HG03354 (cell line): ENCODE data around the gene CASP12.
"Not testable (repeated sequence)": the region's sequence is repeated elsewhere in the genome, so short reads cannot be mapped to it uniquely, and the experiment has no call there.

ENCODE experiments used
- ATAC-seq: cut with Tn5 transposase; IDR thresholded peaks from one replicate; pipeline ENCODE4 v1.9.1; 2021; ENCODE audit warnings: mild to moderate bottlenecking; ENCODE audit not compliant: unreplicated experiment, poor library complexity, severe bottlenecking

Gene CASP12

DNA sequence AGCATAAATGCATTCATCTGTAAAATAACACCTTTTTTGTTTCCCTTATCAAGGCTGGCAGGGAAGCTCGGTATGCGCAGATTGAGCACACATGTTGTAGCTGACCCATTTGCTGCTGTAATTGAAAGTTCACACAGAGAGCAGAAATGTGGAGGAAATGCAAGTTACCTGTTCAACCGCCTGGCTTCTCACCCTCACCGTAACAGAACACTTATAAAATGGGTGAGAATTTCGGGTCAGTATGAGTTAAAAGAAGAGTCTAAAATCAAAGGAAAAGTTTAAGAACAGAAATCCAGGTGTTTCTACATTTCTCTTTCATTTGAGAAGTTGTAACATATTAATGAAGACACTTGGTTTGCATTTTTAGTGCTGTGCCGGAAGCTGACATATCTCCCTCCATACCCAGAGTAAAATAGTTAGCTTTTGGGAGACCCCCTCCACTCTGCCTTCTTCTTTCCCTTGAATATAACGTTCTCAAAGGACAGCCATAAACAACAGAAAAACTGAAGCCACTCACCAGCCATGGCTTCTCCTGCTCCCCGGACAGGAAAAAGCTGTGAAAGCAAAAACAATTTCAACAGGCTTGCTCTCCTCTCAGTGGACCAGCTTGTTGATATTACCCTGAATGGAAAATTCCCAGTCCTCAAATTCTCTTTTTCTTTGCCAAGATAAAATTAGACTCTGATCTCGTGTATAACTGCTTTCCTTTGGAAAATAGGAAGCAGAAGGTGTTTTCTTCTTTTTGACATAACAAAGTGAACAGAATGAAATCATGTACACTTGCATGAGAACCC is at the start of gene CASP12:
Gene CASP12 (minus strand): TSS at position 570 of the 794 bp plus-strand sequence.
- ATAC-seq = peak; percentile 50

DNA sequence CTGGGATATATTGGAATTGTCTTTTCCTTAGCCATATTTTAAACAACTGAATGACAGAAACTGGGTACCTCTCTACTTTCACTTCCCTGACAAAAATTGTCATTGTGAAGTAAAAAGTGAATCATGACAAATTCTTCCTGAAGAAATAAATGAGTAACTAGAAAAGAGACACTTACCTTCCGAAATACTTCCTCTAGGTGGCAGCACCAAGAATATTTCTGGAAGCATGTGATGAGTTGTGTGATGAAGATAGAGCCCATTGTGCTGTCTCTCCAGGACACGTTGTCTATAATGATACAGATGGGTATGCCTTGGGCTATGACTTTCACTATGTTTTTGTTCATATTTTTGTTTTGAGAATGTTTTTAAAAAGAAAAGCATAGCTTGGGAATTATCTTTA is 48.6 kb upstream of the CASP12 start:
- peak; percentile 97 for ATAC-seq

DNA sequence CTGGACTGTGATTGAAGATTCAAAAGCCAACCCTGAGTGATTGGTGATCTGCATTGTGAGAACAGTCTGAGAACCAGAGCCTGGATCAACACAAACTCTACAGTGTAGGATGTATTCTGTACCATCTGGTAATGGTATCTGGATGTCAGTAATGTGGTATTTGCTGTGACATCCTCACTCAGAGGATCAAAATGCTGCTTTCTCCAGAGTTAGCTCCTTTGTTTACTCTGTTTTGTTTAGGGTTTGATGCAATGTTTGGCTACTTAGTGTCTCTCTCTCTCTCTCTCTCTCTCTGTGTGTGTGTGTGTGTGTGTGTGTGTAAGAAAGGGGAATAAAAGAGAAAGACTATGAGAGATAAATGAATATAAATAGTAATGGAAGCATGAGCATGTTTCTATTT is 45.8 kb upstream of the CASP12 start:
- ATAC-seq = no peak

DNA sequence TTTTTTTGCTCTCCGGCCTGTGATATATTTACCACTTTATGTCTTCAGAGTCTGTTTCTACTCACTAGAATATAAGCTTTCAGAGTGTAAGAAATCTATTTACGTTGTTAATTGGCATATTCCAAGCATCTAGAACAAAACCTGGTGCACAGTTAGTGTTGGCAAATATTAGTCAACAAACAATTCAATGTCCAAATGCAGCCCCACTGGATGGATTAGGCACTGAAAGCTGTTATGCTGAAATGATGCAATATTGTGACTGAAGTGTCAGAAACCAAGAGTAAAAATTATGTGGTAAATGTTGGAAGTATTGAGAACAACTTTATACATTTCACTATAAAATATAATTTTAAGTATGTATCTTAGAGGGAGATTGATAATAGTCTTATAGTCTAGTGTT is 45.3 kb upstream of the CASP12 start:
- no peak for ATAC-seq

DNA sequence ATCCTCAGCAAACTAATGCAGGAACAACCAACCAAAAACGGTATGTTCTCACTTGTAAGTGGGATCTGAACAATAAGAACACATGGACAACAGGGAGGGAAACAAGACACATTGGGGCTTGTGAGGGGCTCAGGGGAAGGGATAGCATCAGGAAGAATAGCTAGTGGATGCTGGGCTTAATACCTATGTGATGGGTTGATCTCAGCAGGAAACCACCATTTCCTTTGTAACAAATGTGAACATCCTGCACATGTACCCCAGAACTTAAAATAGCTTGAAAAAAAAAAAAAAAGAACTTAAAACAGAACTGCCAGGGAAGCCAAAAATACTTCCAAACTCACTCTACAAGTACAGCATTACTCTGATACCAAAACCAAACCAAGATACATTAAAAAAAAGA is 36.3 kb upstream of the CASP12 start:
- ATAC-seq = no peak

DNA sequence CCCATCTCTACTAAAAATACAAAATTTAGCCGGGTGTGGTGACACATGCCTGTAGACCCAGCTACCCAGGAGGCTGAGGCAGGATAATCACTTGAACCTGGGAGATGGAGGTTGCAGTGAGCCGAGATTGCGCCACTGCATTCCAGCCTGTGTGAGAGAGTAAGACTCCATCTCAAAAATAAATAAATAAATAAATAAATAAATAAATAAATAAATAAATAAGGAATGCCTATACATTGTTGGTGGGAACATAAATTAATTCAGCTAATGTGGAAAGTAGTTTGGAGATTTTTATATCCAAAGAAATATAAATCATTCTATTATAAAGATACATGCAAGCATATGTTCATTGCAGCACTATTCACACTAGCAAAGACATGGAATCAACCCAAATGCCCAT is 35.8 kb upstream of the CASP12 start:
- ATAC-seq = not testable (repeated sequence)

DNA sequence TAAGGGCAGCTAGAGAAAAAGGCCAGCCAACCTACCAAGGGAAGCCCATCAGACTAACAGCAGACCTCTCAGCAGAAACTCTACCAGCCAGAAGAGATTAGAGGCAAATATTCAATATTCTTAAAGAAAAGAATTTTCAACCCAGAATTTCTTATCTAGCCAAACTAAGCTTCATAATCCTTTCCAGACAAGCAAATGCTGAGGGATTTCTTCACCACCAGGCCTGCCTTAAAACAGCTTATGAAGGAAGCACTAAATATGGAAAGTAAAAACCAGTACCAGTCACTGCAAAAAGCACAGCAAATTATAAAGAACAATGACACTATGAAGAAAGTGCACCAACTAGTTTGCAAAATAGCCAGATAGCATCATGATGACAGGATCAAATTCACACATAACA is 30.6 kb upstream of the CASP12 start:
- ATAC-seq = no peak

DNA sequence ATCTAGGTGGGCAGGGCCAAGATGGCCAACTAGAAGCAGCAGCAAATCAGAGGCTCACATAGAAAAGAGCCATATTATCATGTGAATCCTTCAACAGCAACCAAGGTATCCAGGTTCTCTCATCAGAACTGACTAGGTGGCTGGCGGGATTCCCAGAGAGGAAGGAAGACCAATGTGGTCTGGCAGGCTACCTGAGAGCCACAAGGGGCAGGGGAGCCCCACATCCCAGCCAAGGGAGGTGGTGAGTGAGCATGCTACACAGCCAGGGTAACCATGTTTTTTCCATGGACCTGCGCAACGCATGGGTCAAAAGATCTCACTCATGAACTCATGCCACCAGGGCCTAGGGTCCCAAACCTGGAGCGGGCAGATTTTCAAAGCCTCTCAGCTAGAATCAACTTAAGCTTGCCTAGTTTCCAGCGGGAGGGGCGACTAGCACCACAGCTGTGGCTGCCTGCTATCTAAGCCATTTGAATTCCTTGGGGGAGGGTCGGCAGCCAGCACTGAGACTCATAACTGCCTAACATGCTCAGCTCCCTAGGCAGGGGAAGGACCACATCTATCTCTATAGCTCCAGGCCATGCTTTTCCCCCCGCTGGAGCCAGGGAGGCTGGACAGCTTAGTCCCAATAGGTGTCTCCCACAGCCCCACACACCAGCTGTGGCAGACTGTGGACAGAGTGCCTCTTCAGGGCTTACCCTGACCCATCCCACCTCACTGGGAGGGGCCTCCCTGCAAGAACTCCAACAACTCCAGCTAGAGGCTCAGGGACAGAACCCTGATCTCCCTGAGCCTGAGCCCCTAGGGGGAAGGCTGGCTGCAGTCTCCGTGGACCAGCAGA is 28.7 kb upstream of the CASP12 start:
- ATAC-seq = no peak

DNA sequence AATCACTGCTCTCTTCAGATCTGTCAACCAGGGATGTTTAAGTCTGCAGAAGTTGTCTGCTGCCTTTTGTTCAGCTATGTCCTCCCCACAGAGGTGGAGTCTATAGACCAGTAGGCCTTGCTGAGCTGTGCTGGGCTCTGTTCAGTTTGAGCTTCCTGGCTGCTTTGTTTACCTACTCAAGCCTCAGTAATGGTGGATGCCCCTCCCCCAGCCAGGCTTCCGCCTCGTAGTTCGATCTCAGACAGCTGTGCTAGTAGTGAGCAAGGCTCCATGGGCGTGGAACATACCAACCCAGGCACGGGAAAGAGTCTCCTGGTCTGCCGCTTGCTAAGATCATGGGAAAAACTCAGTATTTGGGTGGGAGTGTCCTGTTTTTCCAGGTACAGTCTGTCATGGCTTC is 27.6 kb upstream of the CASP12 start:
- no peak for ATAC-seq

DNA sequence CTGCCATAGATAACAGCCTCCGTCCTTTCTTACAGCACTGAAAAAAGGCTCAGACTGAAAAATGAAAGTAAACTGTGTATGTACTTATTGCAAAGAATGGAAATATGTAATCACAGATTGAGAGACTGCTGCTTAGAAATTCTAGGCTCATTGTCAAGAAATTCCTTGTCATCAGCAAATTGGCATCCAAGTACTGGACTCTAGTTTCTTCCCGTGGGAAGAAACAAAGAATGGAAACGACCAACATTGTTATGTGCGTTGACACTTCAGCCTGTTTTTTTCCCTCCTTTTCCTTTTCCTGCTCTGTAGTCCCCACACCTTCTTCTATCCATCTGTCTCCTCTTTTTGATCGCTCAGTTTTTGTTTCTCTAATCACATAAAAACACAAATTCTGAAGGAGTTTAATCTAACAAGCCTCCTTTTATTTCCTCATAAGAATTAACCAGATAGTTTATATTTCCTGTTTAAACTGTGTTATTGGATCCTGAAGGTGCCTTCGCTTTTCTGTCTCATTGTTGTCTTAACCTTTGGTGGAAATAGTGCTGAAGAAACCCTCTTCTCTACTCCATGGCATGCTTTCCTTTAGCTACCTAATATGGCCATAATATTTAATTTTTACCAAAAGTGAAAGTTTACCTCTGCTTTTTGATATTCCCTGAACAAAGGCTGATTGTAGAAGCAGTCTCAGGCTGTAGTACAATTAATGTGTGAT is 20.0 kb upstream of the CASP12 start:
- ATAC-seq = no peak

DNA sequence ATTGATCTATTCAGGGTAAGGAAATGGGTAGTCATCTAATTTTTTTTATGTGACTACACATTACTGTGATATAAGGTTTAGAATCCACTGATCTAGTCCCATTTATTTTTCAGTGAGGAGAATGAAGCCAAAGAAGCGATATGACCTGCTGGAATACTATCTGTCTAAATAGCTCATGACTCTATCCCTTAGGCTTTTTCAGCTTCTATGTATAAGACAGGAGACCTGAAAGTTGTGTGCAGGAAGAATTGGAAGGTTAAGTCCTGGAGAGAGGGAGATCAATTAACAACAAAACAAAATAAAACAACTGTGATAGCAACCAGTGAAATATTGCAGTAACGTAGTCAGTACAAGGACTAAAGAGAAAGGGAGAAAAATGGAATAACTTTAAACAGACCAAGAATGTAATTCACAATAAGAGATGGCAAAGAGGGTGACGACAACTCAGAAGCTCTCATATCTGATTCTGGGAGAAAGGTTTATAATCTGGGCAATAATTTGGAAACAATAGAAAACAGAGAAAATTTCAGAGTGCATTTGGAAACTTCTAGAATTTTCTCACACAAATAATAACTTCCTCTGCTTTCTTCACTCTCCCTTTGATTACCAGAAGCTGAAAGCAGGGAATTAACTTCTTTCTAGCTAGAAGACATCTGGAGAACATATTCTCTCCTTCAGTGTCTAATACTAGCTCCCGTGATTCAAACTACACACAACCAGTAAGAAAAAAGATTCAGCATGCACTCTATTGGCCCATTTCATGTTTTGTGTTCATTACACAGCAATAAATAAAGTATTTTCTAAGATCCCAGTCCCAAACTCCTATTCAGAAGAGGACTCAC is 19.2 kb upstream of the CASP12 start:
- no peak for ATAC-seq

DNA sequence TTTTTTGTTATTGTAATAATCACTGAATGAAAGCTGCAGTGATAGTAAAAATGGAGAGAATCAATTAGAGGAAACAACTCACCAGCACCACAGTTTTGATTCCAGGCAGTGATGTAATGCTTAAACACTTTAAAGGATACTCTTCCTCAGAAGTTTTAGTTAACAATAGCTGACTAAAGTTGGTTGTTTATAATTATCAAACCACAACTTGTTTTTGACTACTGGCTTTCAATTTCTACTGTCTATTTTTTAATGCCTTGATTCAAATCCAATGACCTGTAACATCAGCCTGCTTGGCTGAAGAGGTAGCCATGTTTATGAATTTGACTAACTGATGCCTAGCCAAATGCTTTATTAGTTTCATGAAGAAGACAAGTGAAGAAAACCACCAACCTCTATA is 18.2 kb upstream of the CASP12 start:
- ATAC-seq = no peak

DNA sequence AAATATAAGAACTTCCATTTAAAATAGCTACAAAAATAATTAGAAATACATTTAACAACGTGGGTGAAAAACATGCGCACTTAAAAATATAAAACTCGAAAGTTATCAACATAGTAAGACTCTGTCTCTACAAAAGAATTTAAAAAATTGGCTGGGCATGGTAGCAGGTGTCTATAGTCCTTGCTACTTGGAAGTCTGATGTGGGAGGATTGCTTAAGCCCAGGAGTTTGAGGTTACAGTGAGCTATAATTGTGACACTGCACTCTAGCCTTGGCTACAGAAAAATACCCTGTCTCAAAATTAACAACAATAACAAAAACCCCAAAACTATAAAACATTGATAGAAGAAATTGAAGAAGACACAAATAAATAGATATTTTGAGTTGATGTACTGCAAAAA is 13.8 kb upstream of the CASP12 start:
- no peak for ATAC-seq

DNA sequence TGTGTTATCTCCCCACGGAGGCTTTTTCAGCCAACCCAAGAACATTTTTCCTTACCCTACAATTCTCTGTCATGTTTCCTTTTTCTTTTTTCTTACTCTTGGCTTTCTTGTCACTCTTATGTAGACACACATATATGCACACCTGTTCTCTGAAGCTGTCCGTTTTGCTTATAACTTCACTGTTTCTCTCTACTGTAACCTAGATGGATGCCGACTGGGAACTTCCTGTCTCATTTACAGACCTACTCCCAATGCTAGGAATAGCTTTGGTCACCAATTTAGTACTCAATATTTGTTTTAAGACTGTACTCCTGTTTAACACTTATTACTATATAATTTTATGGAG is 9.9 kb upstream of the CASP12 start:
- ATAC-seq = no peak

DNA sequence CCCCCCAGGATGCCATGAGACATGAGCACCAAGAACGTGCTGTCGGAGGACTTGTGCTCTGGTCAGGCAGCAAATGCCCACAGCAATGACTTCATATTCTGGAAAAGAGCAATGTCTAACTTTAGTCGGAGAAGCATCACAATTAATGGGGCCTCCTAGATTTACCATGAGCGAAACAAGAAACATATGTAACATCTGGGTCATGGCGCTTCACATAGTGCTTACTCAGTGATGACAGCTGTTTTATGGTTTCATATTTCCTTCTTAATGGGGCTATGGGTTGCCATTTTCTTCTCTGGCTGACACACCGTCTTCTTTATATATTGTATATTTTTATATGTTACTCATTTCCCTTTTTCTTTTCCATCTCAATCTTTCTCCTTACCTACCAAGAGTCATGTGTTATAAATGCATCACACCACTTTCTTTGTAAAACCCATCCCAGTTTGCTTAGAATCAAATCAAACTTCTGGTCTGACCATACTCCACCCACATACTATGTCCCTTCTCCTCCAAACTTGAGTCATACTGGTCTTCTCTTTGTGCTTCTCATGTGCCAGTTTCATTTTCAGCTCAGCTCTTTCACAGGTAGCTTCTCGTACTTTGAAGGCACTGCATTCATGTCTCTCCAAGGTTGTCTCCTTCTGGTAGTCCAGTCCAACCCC is 9.4 kb upstream of the CASP12 start:
- no peak for ATAC-seq

DNA sequence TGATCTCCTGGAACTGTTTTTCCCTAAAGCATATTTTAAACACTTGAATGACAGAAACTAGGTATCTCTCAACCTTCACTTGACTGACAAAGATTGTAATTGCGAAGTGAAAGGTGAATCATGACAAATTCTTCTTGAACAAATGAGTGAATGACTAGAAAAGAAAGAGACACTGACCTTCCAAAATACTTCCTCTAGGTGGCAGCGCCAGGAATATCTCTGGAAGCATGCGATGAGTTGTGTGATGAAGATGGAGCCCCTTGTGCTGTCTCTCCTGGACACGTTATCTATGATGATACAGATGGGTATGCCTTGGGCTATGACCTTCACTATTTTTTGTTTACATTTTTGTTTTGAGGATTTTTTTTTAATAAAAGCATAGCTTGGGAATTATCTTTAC is 7.0 kb upstream of the CASP12 start:
- no peak for ATAC-seq

DNA sequence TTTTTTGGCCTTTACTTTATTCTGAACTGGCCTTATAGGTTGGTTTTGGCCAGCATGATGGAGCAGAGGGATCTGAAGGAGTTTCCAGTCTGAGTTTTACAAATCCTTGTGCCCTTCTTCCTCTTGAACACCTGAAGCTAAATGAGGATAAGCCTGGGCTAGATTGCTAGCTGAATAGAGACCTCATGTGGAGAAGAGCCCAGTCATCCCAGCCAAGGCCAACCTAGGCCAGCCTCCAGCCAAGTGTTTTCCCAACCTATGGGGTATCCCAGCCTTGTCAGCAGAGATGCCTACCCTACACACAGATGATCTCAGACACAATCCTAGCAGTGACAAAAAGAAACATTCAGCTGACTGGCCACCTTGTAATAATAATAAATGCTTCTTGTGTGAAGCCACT is 966 bp upstream of the CASP12 start:
- no peak for ATAC-seq

DNA sequence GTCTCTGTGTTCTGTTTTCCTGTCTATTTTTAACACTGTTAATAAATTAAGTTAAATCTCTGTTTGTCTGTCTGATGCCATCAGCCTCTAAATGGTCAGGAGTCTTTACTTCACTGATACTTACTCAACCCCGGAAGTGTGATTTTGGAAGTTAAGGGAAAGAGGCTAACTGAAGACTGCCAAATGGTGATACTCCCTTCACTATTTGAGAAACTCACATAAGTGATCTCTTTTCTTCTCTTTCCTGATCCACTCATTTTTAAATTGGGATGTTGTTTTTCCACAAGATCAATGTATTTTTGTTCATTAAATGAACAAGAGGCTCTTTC is 389 bp upstream of the CASP12 start:
- no peak for ATAC-seq

DNA sequence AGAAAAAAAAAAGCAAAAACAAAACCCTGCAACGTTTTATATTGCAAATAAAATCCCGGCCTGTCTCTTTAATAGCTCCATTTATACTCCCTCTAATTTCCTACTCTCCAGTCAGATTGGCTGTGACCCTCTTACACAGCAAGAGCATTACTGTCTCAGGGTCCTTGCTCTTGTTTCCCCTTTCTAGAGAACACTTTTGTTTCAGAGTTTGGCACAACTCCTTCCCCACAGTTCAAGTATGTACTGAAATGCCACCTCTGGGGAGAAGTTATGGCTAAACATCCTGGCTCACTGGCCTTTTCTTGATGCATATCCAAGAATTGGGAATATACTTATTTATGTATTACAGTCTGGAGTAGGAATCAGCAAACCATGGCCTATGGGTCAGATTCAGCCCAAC is 2.6 kb downstream of the CASP12 start:
- no peak for ATAC-seq
